Peyer's patch (tissue), 4 donors: ENCODE data around the gene ZSCAN9.

Experiments
- POLR2A ChIP-seq, 2 donors: fragments of 450-650 bp; IDR thresholded peaks; one replicate each; pipeline ENCODE4 v1.5.1; 2017; ENCODE audit warnings: antibody characterized with exemption in 2 of 2, mild to moderate bottlenecking in 2 of 2, moderate library complexity in 2 of 2
- TF ChIP-seq, protein P1 (sequence below), 6 experiments: fragments of 450-650 bp in 4 of 6; fragments of 200-600 bp in 2 of 6; sonication (generic) in 1 of 6; IDR thresholded peaks; one replicate each; pipeline ENCODE4 v1.5.1; 2017 to 2019; ENCODE audit warnings: antibody characterized with exemption in 6 of 6, mild to moderate bottlenecking in 3 of 6, moderate library complexity in 1 of 6

DNA sequence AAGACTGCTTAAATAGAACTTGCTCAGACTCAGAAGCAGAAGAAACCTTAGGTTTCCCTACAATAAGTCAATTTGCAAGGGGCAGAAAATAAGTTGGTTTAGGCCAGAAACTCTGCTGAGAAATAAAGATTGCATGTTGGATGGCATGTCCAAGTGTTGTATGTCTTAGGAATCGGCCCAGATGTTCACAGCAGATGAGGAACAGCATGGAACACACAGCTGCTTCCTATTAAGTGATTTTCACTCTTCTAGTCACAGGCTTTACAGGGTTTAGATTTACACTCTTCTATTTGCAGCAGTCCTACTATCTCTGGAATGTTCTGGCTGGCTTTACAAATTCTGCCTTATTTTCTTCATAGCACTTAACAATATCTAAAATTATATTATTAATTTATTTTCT is 23.8 kb downstream of the ZSCAN9 start:
- TF ChIP-seq, protein P1, sequence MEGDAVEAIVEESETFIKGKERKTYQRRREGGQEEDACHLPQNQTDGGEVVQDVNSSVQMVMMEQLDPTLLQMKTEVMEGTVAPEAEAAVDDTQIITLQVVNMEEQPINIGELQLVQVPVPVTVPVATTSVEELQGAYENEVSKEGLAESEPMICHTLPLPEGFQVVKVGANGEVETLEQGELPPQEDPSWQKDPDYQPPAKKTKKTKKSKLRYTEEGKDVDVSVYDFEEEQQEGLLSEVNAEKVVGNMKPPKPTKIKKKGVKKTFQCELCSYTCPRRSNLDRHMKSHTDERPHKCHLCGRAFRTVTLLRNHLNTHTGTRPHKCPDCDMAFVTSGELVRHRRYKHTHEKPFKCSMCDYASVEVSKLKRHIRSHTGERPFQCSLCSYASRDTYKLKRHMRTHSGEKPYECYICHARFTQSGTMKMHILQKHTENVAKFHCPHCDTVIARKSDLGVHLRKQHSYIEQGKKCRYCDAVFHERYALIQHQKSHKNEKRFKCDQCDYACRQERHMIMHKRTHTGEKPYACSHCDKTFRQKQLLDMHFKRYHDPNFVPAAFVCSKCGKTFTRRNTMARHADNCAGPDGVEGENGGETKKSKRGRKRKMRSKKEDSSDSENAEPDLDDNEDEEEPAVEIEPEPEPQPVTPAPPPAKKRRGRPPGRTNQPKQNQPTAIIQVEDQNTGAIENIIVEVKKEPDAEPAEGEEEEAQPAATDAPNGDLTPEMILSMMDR (IDR thresholded peaks at IDR 0.05), result no peak
- no peak for TF ChIP-seq POLR2A (IDR thresholded peaks at IDR 0.05)
